Measurements from ENCODE around the gene COPG2. TPM values are rescaled to one million over a fixed set of nuclear protein-coding genes. Genes with fewer than 3 reads are reported as not detected.

The COPG2 gene
- total and polyA plus RNA-seq, 2 of the 8 experiments (the other 6 are each of a cell fraction or from before 2014, with no cell fraction given): 50.3 to 53.1 TPM

DNA sequence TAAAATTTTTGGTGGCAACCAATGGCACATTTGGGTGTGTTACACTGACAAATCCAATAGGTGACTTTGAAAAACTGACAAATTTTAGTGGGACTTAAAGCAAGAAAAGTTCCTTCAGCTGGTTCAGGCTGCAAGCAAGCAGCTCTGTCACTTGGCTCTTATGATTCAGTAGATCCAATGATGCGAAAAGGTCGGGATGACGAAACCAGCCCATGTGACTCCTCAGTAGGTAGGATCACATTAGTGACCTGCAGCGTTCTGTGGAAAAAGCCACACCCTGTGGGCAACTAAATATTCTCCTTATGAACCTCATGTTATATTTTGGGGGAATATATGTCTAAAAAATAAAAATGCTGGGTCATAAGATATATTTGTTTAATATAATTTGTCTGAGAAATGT, 31.1 kb upstream of the COPG2 start (continued):
- TF ChIP-seq, protein P1, sequence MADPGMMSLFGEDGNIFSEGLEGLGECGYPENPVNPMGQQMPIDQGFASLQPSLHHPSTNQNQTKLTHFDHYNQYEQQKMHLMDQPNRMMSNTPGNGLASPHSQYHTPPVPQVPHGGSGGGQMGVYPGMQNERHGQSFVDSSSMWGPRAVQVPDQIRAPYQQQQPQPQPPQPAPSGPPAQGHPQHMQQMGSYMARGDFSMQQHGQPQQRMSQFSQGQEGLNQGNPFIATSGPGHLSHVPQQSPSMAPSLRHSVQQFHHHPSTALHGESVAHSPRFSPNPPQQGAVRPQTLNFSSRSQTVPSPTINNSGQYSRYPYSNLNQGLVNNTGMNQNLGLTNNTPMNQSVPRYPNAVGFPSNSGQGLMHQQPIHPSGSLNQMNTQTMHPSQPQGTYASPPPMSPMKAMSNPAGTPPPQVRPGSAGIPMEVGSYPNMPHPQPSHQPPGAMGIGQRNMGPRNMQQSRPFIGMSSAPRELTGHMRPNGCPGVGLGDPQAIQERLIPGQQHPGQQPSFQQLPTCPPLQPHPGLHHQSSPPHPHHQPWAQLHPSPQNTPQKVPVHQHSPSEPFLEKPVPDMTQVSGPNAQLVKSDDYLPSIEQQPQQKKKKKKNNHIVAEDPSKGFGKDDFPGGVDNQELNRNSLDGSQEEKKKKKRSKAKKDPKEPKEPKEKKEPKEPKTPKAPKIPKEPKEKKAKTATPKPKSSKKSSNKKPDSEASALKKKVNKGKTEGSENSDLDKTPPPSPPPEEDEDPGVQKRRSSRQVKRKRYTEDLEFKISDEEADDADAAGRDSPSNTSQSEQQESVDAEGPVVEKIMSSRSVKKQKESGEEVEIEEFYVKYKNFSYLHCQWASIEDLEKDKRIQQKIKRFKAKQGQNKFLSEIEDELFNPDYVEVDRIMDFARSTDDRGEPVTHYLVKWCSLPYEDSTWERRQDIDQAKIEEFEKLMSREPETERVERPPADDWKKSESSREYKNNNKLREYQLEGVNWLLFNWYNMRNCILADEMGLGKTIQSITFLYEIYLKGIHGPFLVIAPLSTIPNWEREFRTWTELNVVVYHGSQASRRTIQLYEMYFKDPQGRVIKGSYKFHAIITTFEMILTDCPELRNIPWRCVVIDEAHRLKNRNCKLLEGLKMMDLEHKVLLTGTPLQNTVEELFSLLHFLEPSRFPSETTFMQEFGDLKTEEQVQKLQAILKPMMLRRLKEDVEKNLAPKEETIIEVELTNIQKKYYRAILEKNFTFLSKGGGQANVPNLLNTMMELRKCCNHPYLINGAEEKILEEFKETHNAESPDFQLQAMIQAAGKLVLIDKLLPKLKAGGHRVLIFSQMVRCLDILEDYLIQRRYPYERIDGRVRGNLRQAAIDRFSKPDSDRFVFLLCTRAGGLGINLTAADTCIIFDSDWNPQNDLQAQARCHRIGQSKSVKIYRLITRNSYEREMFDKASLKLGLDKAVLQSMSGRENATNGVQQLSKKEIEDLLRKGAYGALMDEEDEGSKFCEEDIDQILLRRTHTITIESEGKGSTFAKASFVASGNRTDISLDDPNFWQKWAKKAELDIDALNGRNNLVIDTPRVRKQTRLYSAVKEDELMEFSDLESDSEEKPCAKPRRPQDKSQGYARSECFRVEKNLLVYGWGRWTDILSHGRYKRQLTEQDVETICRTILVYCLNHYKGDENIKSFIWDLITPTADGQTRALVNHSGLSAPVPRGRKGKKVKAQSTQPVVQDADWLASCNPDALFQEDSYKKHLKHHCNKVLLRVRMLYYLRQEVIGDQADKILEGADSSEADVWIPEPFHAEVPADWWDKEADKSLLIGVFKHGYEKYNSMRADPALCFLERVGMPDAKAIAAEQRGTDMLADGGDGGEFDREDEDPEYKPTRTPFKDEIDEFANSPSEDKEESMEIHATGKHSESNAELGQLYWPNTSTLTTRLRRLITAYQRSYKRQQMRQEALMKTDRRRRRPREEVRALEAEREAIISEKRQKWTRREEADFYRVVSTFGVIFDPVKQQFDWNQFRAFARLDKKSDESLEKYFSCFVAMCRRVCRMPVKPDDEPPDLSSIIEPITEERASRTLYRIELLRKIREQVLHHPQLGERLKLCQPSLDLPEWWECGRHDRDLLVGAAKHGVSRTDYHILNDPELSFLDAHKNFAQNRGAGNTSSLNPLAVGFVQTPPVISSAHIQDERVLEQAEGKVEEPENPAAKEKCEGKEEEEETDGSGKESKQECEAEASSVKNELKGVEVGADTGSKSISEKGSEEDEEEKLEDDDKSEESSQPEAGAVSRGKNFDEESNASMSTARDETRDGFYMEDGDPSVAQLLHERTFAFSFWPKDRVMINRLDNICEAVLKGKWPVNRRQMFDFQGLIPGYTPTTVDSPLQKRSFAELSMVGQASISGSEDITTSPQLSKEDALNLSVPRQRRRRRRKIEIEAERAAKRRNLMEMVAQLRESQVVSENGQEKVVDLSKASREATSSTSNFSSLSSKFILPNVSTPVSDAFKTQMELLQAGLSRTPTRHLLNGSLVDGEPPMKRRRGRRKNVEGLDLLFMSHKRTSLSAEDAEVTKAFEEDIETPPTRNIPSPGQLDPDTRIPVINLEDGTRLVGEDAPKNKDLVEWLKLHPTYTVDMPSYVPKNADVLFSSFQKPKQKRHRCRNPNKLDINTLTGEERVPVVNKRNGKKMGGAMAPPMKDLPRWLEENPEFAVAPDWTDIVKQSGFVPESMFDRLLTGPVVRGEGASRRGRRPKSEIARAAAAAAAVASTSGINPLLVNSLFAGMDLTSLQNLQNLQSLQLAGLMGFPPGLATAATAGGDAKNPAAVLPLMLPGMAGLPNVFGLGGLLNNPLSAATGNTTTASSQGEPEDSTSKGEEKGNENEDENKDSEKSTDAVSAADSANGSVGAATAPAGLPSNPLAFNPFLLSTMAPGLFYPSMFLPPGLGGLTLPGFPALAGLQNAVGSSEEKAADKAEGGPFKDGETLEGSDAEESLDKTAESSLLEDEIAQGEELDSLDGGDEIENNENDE (IDR thresholded peaks at IDR 0.05; ENCODE audit: insufficient replicate concordance, low read length): no peak
- TF ChIP-seq SP2 (IDR thresholded peaks at IDR 0.05; ENCODE audit: low read length) (no peak), PHF8 (conservative IDR thresholded peaks at IDR 0.05; ENCODE audit: low read depth, low read length) (no peak), FOSL1 (IDR thresholded peaks at IDR 0.05; ENCODE audit: insufficient read depth, low read depth, low read length) (no peak), NRF1 (IDR thresholded peaks at IDR 0.05; ENCODE audit: low read depth, low read length) (no peak), KDM4A (IDR thresholded peaks at IDR 0.05; ENCODE audit: low read depth, low read length, severe bottlenecking) (no peak), HDAC2 (IDR thresholded peaks at IDR 0.05; ENCODE audit: borderline replicate concordance in 1 of 2, low read depth in 2 of 2, low read length in 2 of 2) (no peak), CBX8 (IDR thresholded peaks at IDR 0.05; ENCODE audit: borderline replicate concordance, low read depth, low read length) (no peak), NANOG (IDR thresholded peaks at IDR 0.05; ENCODE audit: insufficient read depth, low read depth, low read length, poor library complexity, severe bottlenecking) (no peak)
- TF ChIP-seq, protein P2, sequence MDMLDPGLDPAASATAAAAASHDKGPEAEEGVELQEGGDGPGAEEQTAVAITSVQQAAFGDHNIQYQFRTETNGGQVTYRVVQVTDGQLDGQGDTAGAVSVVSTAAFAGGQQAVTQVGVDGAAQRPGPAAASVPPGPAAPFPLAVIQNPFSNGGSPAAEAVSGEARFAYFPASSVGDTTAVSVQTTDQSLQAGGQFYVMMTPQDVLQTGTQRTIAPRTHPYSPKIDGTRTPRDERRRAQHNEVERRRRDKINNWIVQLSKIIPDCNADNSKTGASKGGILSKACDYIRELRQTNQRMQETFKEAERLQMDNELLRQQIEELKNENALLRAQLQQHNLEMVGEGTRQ (IDR thresholded peaks at IDR 0.05; ENCODE audit: low read length): no peak

All from H1 (cell line).